Astrocyte (in vitro differentiated cells and primary cell): ENCODE data around the gene RNF26. TPM values are rescaled to one million over a fixed set of nuclear protein-coding genes. Genes with fewer than 3 reads are reported as not detected.

Source experiments
- DNase-seq: peaks from one replicate; pipeline ENCODE4 v3.0.0-alpha.2; 2010; ENCODE audit warnings: low read depth
- FAIRE-seq: peaks from 2 replicates; lab custom pipeline; 2011; peaks lifted over from hg19 to GRCh38; lab: Jason Lieb, UNC
- H2AFZ ChIP-seq: 2 replicates; pipeline ENCODE4 v1.6.0; 2012; ENCODE audit warnings: low read depth, low read length, inconsistent platforms
- H3K27ac ChIP-seq: 2 replicates; pipeline ENCODE4 v1.5.1; 2011; ENCODE audit warnings: low read depth, low read length, inconsistent platforms
- H3K27me3 ChIP-seq: 2 replicates; pipeline ENCODE4 v1.6.0; 2011; ENCODE audit warnings: low read length, inconsistent platforms; ENCODE audit not compliant: insufficient read depth
- H3K36me3 ChIP-seq: 2 replicates; pipeline ENCODE4 v1.5.1; 2011; ENCODE audit warnings: low read length, inconsistent platforms; ENCODE audit not compliant: insufficient read depth
- H3K4me1 ChIP-seq: 2 replicates; pipeline ENCODE4 v1.5.1; 2011; ENCODE audit warnings: low read length, inconsistent platforms; ENCODE audit not compliant: insufficient read depth
- H3K4me2 ChIP-seq: 2 replicates; pipeline ENCODE4 v1.6.0; 2012; ENCODE audit warnings: low read length, inconsistent platforms
- H3K4me3 ChIP-seq: 2 replicates; pipeline ENCODE4 v1.5.1; 2011; ENCODE audit warnings: low read depth, mild to moderate bottlenecking, low read length, inconsistent platforms; ENCODE audit not compliant: insufficient read depth
- H3K79me2 ChIP-seq: 2 replicates; pipeline ENCODE4 v1.6.0; 2012; ENCODE audit warnings: mild to moderate bottlenecking, low read length, inconsistent platforms; ENCODE audit not compliant: insufficient read depth
- H3K9ac ChIP-seq: 2 replicates; pipeline ENCODE4 v1.6.0; 2012; ENCODE audit warnings: mild to moderate bottlenecking, low read length, inconsistent platforms
- H3K9me3 ChIP-seq: 2 replicates; pipeline ENCODE4 v1.5.1; 2012; ENCODE audit warnings: low read depth, mild to moderate bottlenecking, low read length, inconsistent platforms; ENCODE audit not compliant: insufficient read depth
- H4K20me1 ChIP-seq: 2 replicates; pipeline ENCODE4 v1.6.0; 2012; ENCODE audit warnings: low read length, inconsistent platforms; ENCODE audit not compliant: insufficient read depth
- H3K27ac Mint-ChIP-seq: one replicate; pipeline ENCODE4 v1.8.0; 2021; ENCODE audit warnings: mild to moderate bottlenecking, mixed read lengths; ENCODE audit not compliant: unreplicated experiment
- H3K27me3 Mint-ChIP-seq: one replicate; pipeline ENCODE4 v1.8.0; 2021; ENCODE audit warnings: low read depth, mixed read lengths; ENCODE audit not compliant: unreplicated experiment
- H3K36me3 Mint-ChIP-seq: one replicate; pipeline ENCODE4 v1.8.0; 2021; ENCODE audit warnings: low read depth, mixed read lengths; ENCODE audit not compliant: unreplicated experiment
- H3K4me1 Mint-ChIP-seq: one replicate; pipeline ENCODE4 v1.8.0; 2021; ENCODE audit warnings: low read depth, mixed read lengths; ENCODE audit not compliant: unreplicated experiment
- H3K4me3 Mint-ChIP-seq: one replicate; pipeline ENCODE4 v1.8.0; 2021; ENCODE audit warnings: mild to moderate bottlenecking, moderate library complexity, mixed read lengths; ENCODE audit not compliant: unreplicated experiment
- H3K9me3 Mint-ChIP-seq: one replicate; pipeline ENCODE4 v1.8.0; 2021; ENCODE audit warnings: mild to moderate bottlenecking, mixed read lengths; ENCODE audit not compliant: unreplicated experiment
- EZH2 ChIP-seq: IDR thresholded peaks from 2 replicates; pipeline ENCODE4 v1.6.1; 2012; ENCODE audit warnings: mild to moderate bottlenecking, low read length, inconsistent platforms; ENCODE audit not compliant: insufficient read depth
- microRNA-seq: library from miRNA; unstranded; fragments of <30 nt; microRNA quantifications from one replicate; pipeline ENCODE4 v1.2.0, GENCODE V29; 2020
- total RNA-seq: library from RNA; stranded (reverse); gene quantifications from 2 replicates; pipeline ENCODE4 v1.2.1, GENCODE V29; 2021
- TF ChIP-seq, protein P1 (sequence below): IDR thresholded peaks from 2 replicates; pipeline ENCODE4 v1.5.1; 2011; ENCODE audit warnings: low read depth, mild to moderate bottlenecking, inconsistent platforms, low read length, moderate library complexity; ENCODE audit not compliant: insufficient read depth

Gene RNF26
- total RNA-seq, 1 donor from 2014 or later, result 31.8 TPM

DNA sequence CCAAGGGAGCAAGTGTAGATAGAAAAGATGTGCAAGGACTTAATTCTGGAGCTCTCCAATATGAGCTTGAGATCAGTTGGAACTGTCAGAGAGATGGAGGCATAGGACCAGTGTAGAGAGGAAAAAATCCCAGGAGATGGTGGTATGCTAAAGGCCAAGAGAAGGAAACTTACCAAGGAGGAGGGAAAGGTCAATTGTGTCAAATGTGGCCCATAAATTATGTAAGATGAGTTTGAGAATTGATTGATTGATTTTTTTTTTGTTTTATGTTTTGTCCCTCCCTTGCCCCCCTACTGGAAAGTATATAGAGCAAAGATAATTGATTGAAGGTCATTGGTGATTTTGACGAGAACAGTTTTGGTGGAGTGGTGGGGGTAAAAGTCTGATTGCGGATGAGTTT lies 50.0 kb downstream of the RNF26 start:
- TF ChIP-seq EZH2, result no peak
- TF ChIP-seq, protein P1, sequence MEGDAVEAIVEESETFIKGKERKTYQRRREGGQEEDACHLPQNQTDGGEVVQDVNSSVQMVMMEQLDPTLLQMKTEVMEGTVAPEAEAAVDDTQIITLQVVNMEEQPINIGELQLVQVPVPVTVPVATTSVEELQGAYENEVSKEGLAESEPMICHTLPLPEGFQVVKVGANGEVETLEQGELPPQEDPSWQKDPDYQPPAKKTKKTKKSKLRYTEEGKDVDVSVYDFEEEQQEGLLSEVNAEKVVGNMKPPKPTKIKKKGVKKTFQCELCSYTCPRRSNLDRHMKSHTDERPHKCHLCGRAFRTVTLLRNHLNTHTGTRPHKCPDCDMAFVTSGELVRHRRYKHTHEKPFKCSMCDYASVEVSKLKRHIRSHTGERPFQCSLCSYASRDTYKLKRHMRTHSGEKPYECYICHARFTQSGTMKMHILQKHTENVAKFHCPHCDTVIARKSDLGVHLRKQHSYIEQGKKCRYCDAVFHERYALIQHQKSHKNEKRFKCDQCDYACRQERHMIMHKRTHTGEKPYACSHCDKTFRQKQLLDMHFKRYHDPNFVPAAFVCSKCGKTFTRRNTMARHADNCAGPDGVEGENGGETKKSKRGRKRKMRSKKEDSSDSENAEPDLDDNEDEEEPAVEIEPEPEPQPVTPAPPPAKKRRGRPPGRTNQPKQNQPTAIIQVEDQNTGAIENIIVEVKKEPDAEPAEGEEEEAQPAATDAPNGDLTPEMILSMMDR, result no peak
- peaks cover 4% of the 10 kb centered on the region for H3K27me3 Mint-ChIP-seq
- H3K9me3 Mint-ChIP-seq, result no peaks in the 10 kb centered on the region
- Histone ChIP-seq H2AFZ (no peak overlapping the region), H3K9me3 (no peaks in the 10 kb centered on the region), H3K79me2 (no peaks in the 10 kb centered on the region), H4K20me1 (no peaks in the 10 kb centered on the region), H3K9ac (no peak overlapping the region), H3K4me2 (no peak overlapping the region), H3K4me3 (no peak overlapping the region), H3K36me3 (no peaks in the 10 kb centered on the region), H3K27me3 (peaks cover 9% of the 10 kb centered on the region), H3K4me1 (peaks cover 12% of the 10 kb centered on the region), H3K27ac (no peak overlapping the region)
- H3K36me3 Mint-ChIP-seq, result no peaks in the 10 kb centered on the region
- H3K4me1 Mint-ChIP-seq, result no peaks in the 10 kb centered on the region
- DNase-seq (no peak), FAIRE-seq (no peak)
- H3K4me3 Mint-ChIP-seq, result no peak overlapping the region
- H3K27ac Mint-ChIP-seq, result no peak overlapping the region

Small RNA genes lying within 50 kb of the gene (microRNA-seq; reads per million reads assigned to microRNA genes)
- not detected for gene MIR6756

Other genes with a start within 250 kb of the RNF26 start
- gene HMBS, start 249.6 kb upstream of the RNF26 start, total RNA-seq, result 21.4 and 22.2 TPM in 2 replicates
- gene DPAGT1, start 232.7 kb upstream of the RNF26 start, total RNA-seq, result 44.1 and 47.1 TPM in 2 replicates
- 10.9 and 11.1 TPM in 2 replicates for gene C2CD2L, start 227.2 kb upstream of the RNF26 start, total RNA-seq
- gene HINFP, start 212.9 kb upstream of the RNF26 start, total RNA-seq, result 22.7 and 27.8 TPM in 2 replicates
- 0.55 and 1.5 TPM in 2 replicates for gene ABCG4, start 185.5 kb upstream of the RNF26 start, total RNA-seq
- gene NLRX1, start 165.8 kb upstream of the RNF26 start, total RNA-seq, result 6.3 and 9.6 TPM in 2 replicates
- not detected in 2 replicates for gene NHERF4, start 149.1 kb upstream of the RNF26 start, total RNA-seq
- gene CBL, start 128.2 kb upstream of the RNF26 start, total RNA-seq, result 45.1 and 46.6 TPM in 2 replicates
- gene MCAM, start 17.4 kb upstream of the RNF26 start, total RNA-seq, result 188 and 213 TPM in 2 replicates
- 5.6 and 6.3 TPM in 2 replicates for gene C1QTNF5, start 6.4 kb downstream of the RNF26 start, total RNA-seq
- gene MFRP, start 12.2 kb downstream of the RNF26 start, total RNA-seq, result not detected in 2 replicates
- 6.5 and 6.7 TPM in 2 replicates for gene USP2, start 47.2 kb downstream of the RNF26 start, total RNA-seq
- gene THY1, start 88.6 kb downstream of the RNF26 start, total RNA-seq, result 104 and 129 TPM in 2 replicates